PFSK-1 (cell line): Measurements from ENCODE around the gene KDM6A.

Source experiments
- FOXP2 ChIP-seq: optimal IDR thresholded peaks from 2 replicates; pipeline ENCODE3; 2011; ENCODE audit warnings: borderline replicate concordance, control low read depth, inconsistent platforms; ENCODE audit not compliant: insufficient read depth; ENCODE audit errors: extremely low read length, extremely low read depth
- POLR2AphosphoS5 ChIP-seq: IDR thresholded peaks from 2 replicates; pipeline ENCODE4 v1.6.1; 2012; ENCODE audit warnings: low read depth, mild to moderate bottlenecking, control low read depth, low read length, moderate library complexity
- SIN3A ChIP-seq: IDR thresholded peaks from 2 replicates; pipeline ENCODE4 v1.6.1; 2012; ENCODE audit warnings: mild to moderate bottlenecking, low read length, moderate library complexity, borderline replicate concordance; ENCODE audit not compliant: insufficient read depth
- TAF1 ChIP-seq: IDR thresholded peaks from 2 replicates; pipeline ENCODE4 v1.6.1; 2012; ENCODE audit warnings: low read length, control low read depth, borderline replicate concordance; ENCODE audit not compliant: insufficient read depth
- TF ChIP-seq, protein P1 (sequence below), 2 experiments: IDR thresholded peaks; 2 replicates each; pipeline versions ENCODE4 v1.6.1 to v1.8.0; 2011 to 2012; ENCODE audit warnings: low read depth in 2 of 2, low read length in 2 of 2, control low read depth in 1 of 2, inconsistent platforms in 1 of 2, mild to moderate bottlenecking in 1 of 2, moderate library complexity in 1 of 2; ENCODE audit not compliant: insufficient read depth in 1 of 2

KDM6A gene

DNA sequence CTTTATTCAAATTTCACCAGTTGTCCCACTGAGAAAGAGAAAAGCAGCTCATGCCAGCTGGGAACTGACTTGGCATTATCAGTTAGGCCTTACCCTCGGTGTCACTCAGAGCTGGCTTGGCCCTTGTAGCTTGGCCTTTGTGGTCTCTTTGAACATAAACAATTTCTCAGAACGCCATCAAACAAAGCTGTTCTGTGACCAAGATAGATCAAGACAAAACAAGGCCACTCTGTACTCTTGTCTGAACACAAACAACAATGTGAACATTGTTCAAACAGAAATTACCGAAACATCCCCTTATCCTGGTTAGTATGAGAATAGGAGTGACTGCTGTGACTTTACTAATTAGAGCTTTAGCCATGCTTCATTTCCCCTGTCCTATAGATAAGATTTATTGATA lies 270.5 kb downstream of the KDM6A start:
- TF ChIP-seq SIN3A: no peak
- no peak for TF ChIP-seq FOXP2
- no peak for TF ChIP-seq TAF1
- no peak for TF ChIP-seq POLR2AphosphoS5
- TF ChIP-seq, protein P1, sequence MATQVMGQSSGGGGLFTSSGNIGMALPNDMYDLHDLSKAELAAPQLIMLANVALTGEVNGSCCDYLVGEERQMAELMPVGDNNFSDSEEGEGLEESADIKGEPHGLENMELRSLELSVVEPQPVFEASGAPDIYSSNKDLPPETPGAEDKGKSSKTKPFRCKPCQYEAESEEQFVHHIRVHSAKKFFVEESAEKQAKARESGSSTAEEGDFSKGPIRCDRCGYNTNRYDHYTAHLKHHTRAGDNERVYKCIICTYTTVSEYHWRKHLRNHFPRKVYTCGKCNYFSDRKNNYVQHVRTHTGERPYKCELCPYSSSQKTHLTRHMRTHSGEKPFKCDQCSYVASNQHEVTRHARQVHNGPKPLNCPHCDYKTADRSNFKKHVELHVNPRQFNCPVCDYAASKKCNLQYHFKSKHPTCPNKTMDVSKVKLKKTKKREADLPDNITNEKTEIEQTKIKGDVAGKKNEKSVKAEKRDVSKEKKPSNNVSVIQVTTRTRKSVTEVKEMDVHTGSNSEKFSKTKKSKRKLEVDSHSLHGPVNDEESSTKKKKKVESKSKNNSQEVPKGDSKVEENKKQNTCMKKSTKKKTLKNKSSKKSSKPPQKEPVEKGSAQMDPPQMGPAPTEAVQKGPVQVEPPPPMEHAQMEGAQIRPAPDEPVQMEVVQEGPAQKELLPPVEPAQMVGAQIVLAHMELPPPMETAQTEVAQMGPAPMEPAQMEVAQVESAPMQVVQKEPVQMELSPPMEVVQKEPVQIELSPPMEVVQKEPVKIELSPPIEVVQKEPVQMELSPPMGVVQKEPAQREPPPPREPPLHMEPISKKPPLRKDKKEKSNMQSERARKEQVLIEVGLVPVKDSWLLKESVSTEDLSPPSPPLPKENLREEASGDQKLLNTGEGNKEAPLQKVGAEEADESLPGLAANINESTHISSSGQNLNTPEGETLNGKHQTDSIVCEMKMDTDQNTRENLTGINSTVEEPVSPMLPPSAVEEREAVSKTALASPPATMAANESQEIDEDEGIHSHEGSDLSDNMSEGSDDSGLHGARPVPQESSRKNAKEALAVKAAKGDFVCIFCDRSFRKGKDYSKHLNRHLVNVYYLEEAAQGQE (IDR thresholded peaks at IDR 0.05; ENCODE audit: insufficient read depth in 1 of 2, low read depth in 2 of 2, low read length in 2 of 2): no peak

DNA sequence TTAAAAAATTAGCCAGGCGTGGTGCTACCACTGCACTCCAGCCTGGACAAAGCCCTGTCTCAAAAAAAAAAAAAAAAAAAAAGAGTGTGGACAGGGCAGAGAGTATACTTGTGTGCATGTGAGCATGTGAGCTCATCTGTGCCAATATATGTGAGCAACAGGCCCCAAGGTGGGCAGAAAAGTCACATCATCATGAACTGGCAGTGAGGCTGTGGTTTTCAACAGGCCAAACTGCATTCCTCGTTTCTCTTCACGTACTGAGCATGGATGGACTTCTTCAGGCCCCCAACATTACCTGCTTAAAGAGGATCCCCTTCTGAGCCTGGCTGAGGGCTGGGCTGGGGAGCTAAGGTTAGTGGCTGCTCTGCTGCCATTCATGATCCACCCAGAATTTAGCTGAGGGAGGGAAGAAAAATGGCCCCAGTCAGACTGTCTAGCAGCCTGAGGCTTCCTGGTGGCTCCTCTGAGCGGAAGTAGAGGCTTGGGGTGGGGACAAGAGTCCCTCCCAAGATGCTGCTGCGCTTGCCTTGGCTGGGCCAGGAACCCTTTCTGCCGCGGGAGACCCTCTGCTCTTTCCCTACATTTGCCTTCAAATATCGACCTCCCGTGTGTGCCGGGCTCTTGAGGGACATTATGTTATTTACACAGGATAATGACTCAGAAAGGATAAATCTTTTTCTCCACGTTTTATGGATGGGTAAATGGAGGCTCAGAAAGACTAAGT lies 272.7 kb downstream of the KDM6A start:
- TF ChIP-seq POLR2AphosphoS5 (no peak), SIN3A (no peak), FOXP2 (no peak), TAF1 (no peak)
- TF ChIP-seq, protein P1 (IDR thresholded peaks at IDR 0.05; ENCODE audit: insufficient read depth in 1 of 2, low read depth in 2 of 2, low read length in 2 of 2): no peak

DNA sequence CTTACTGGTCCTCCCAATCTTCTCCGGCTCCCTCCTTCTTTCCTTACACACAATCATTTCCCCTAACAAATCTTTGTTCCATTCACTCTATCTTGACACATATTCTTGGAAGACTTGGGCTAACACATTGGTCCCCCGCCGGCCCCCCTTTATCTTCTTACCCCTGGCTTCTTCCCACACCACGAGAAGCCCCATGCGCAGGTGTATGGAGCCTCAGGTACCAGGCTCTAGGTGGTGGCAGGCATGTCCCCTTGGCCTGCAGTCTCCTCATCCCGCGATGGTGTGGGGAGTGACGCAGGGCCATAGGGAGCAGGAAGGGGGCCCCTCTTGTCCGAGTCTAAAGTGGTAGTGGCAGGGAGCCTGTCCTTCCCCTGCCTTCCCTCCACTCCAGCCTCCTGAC lies 277.8 kb downstream of the KDM6A start:
- TF ChIP-seq, protein P1 (IDR thresholded peaks at IDR 0.05; ENCODE audit: insufficient read depth in 1 of 2, low read depth in 2 of 2, low read length in 2 of 2): no peak
- TF ChIP-seq FOXP2 (no peak), SIN3A (no peak), POLR2AphosphoS5 (no peak), TAF1 (no peak)

DNA sequence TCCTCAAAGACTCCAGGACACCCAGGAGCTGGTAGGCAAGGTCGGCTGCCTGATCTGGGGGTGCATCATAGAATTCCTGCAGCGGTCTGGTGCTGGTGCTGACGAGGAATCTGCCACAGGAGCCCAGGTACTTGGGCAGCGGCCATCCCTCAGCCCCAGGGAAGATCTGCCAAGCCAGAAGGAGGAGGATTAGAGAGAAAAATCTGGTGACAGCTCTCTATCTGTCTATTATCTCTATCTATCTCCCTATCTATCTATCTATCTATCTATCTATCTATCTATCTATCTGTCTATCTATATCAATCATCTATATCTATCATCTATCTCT lies 281.0 kb downstream of the KDM6A start:
- no peak for TF ChIP-seq FOXP2
- no peak for TF ChIP-seq TAF1
- TF ChIP-seq POLR2AphosphoS5: no peak
- no peak for TF ChIP-seq SIN3A
- TF ChIP-seq, protein P1 (IDR thresholded peaks at IDR 0.05; ENCODE audit: insufficient read depth in 1 of 2, low read depth in 2 of 2, low read length in 2 of 2): no peak

DNA sequence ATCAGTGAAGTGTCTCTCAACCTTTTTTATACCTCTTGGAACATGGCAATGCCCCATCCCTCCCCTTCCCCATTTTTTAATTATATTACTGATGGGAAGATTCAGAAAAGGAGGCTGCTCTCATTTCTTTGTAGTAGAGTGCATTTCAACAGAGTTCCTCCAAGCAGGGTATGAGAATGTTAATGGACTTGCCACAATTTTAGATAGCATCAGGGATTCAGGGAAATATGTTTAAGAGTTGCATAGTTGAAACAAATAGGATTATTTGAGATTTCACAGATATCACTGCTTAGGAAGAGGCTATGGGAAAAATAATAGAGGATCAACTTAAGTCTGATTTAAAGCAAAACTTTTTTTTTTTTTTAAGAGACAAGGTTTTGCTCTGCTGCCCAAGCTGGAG lies 281.5 kb downstream of the KDM6A start:
- TF ChIP-seq SIN3A (no peak), POLR2AphosphoS5 (no peak), FOXP2 (no peak), TAF1 (no peak)
- TF ChIP-seq, protein P1 (IDR thresholded peaks at IDR 0.05; ENCODE audit: insufficient read depth in 1 of 2, low read depth in 2 of 2, low read length in 2 of 2): no peak
